ENCODE results near the gene ZEB2. TPM values are rescaled to one million over a fixed set of nuclear protein-coding genes. Genes with fewer than 3 reads are reported as not detected.

ZEB2 gene
- total RNA-seq, 1 experiment from 2014 or later = 1.1 TPM

GRCh38 chr2:144468823-144469595, 50.9 kb downstream of the ZEB2 start:
- no peaks in the 10 kb centered on the region; the same call in 1 of the 2 replicates for H3K27me3 ChIP-seq (ENCODE audit: control insufficient read depth, insufficient read depth, low read length)
- no TSS peak for BruUV-seq (replicated peaks)
- CTCF ChIA-PET = no interaction called here
- no peak for ATAC-seq
- no peaks in the 10 kb centered on the region for H3K9me3 ChIP-seq (ENCODE audit: control insufficient read depth, insufficient read depth, low read depth, low read length)
- H3K4me1 ChIP-seq (ENCODE audit: control insufficient read depth, insufficient read depth, low read length) = no peaks in the 10 kb centered on the region
- intact Hi-C loops (cut with micrococcal nuclease; ENCODE audit: unreplicated experiment) = no loop called here
- no peak overlapping the region for H3K27ac ChIP-seq (ENCODE audit: low read length)
- DNase-seq (ENCODE audit: low read depth, low spot score) = no peak
- H3K4me3 ChIP-seq (ENCODE audit: low read depth in 2 of 2, low read length in 2 of 2) = no peak overlapping the region
- TF ChIP-seq POLR2AphosphoS5 (IDR thresholded peaks at IDR 0.05; ENCODE audit: low read depth, low read length) (no peak), SIN3A (IDR thresholded peaks at IDR 0.05; ENCODE audit: borderline replicate concordance, insufficient read depth, low read depth, low read length) (no peak)
- in situ Hi-C loops (cut with HindIII; ENCODE audit: low pct_unique_long_range_greater_than_20kb, low sequenced_read_pairs) = no loop called here
- H3K36me3 ChIP-seq (ENCODE audit: control insufficient read depth, insufficient read depth, low read length) = no peaks in the 10 kb centered on the region; the same call in 1 of the 2 replicates
- POLR2A ChIA-PET = no interaction called here

- POLR2A ChIA-PET = no interaction called here
- H3K4me1 ChIP-seq (ENCODE audit: control insufficient read depth, insufficient read depth, low read length) = no peaks in the 10 kb centered on the region
- ATAC-seq = no peak
- H3K27me3 ChIP-seq (ENCODE audit: control insufficient read depth, insufficient read depth, low read length) = no peaks in the 10 kb centered on the region; the same call in 1 of the 2 replicates
- H3K4me3 ChIP-seq (ENCODE audit: low read depth in 2 of 2, low read length in 2 of 2) = no peak overlapping the region
- no peaks in the 10 kb centered on the region for H3K9me3 ChIP-seq (ENCODE audit: control insufficient read depth, insufficient read depth, low read depth, low read length)
- H3K27ac ChIP-seq (ENCODE audit: low read length) = no peak overlapping the region
- H3K36me3 ChIP-seq (ENCODE audit: control insufficient read depth, insufficient read depth, low read length) = no peaks in the 10 kb centered on the region; the same call in 1 of the 2 replicates
- in situ Hi-C loops (cut with HindIII; ENCODE audit: low pct_unique_long_range_greater_than_20kb, low sequenced_read_pairs) = no loop called here
- CTCF ChIA-PET = no interaction called here
- TF ChIP-seq REST (IDR thresholded peaks at IDR 0.05; ENCODE audit: insufficient read depth in 1 of 2, low read depth in 2 of 2, low read length in 1 of 2) = no peak
- no peak for TF ChIP-seq SIN3A (IDR thresholded peaks at IDR 0.05; ENCODE audit: borderline replicate concordance, insufficient read depth, low read depth, low read length)
- no peak for TF ChIP-seq CTCF (IDR thresholded peaks at IDR 0.05)
- TF ChIP-seq TCF7L2 (IDR thresholded peaks at IDR 0.05; ENCODE audit: low read depth, low read length) = no peak
- no peak for TF ChIP-seq POLR2AphosphoS5 (IDR thresholded peaks at IDR 0.05; ENCODE audit: low read depth, low read length)
- BruUV-seq (replicated peaks) = no TSS peak
- DNase-seq (ENCODE audit: low read depth, low spot score) = no peak
- intact Hi-C loops (cut with micrococcal nuclease; ENCODE audit: unreplicated experiment) = no loop called here
Measured at GRCh38 chr2:144467502-144468137, 52.3 kb downstream of the ZEB2 start.

- no peak for ATAC-seq
- H3K36me3 ChIP-seq (ENCODE audit: control insufficient read depth, insufficient read depth, low read length) = no peaks in the 10 kb centered on the region; the same call in 1 of the 2 replicates
- no peaks in the 10 kb centered on the region for H3K4me1 ChIP-seq (ENCODE audit: control insufficient read depth, insufficient read depth, low read length)
- no peaks in the 10 kb centered on the region; the same call in 1 of the 2 replicates for H3K27me3 ChIP-seq (ENCODE audit: control insufficient read depth, insufficient read depth, low read length)
- intact Hi-C loops (cut with micrococcal nuclease; ENCODE audit: unreplicated experiment) (no loop called here), in situ Hi-C loops (cut with HindIII; ENCODE audit: low pct_unique_long_range_greater_than_20kb, low sequenced_read_pairs) (no loop called here)
- no peak for DNase-seq (ENCODE audit: low read depth, low spot score)
- ChIA-PET CTCF (no interaction called here), POLR2A (no interaction called here)
- BruUV-seq (replicated peaks) = no TSS peak
- H3K27ac ChIP-seq (ENCODE audit: low read length) = no peak overlapping the region
- no peaks in the 10 kb centered on the region for H3K9me3 ChIP-seq (ENCODE audit: control insufficient read depth, insufficient read depth, low read depth, low read length)
- TF ChIP-seq CTCF (IDR thresholded peaks at IDR 0.05) (no peak), TCF7L2 (IDR thresholded peaks at IDR 0.05; ENCODE audit: low read depth, low read length) (no peak), POLR2AphosphoS5 (IDR thresholded peaks at IDR 0.05; ENCODE audit: low read depth, low read length) (no peak), SIN3A (IDR thresholded peaks at IDR 0.05; ENCODE audit: borderline replicate concordance, insufficient read depth, low read depth, low read length) (no peak), REST (IDR thresholded peaks at IDR 0.05; ENCODE audit: insufficient read depth in 1 of 2, low read depth in 2 of 2, low read length in 1 of 2) (no peak)
- H3K4me3 ChIP-seq (ENCODE audit: low read depth in 2 of 2, low read length in 2 of 2) = no peak overlapping the region
Measured at GRCh38 chr2:144466637-144467036, 53.3 kb downstream of the ZEB2 start.

All from Panc1 (cell line).